Kidney tubule cell (primary cell): ENCODE data around the gene G0S2.

Source experiments
- DNase-seq: peaks from one replicate; pipeline ENCODE4 v3.0.0-alpha.2; 2018; ENCODE audit warnings: low spot score

G0S2 gene, protein sequence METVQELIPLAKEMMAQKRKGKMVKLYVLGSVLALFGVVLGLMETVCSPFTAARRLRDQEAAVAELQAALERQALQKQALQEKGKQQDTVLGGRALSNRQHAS

DNA sequence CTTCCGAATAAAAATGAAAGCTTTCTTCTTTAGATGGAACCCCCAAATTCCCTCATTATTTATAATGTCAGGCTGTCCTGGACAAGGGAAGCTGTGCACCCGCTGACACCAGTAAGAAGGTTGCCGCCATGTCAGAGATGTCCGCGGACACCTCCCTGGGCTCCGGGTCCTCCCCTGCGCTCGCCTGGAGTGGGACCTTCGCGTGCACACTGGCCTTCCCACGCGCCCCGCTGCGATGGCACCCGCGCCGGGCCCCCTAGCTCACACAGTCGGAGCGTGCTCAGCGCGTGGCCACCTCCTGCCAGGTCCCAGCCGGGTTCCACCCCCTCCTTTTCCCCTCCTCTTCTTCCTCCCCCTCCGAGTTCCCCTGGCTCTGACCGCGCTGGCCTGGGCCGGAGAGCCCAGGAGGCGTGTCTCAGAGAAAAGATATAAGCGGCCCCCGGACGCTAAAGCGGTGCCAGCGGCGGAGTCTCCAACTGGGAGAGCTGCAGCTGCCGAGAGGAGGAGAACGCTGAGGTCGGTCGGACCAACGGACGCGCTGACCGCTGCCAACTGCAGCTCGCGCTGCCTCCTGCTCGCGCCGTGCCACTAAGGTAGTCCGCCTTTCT lies at the start of gene G0S2:
TSS of gene G0S2 (plus strand) at position 456 of the 608 bp plus-strand sequence. CDS start 273 bp downstream, outside the sequence.
- DNase-seq: peak; percentile 81

DNA sequence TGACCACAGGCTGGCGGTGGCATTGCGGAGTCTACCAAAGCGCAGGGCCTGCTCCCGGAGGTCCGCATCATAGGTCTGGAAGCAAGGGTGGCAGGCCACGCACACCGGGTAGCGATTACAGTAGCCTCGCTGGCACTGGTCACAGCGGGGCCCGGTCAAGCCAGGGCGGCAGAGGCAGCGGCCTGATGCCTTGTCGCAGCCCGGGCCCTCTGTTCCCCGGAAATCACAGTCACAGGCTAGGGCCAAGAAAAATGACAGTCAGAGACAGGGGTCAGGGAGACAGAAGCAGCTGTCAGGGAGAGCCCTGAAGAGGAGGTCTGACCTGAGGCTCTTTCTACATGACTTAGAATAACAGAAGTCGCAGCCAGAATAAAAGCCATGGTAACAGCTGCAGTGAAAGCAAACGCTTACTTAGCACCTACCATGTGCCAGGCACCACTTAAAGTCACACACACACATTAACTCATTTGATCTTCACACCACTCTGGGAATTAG lies 49.4 kb upstream of the G0S2 start:
- DNase-seq: no peak

DNA sequence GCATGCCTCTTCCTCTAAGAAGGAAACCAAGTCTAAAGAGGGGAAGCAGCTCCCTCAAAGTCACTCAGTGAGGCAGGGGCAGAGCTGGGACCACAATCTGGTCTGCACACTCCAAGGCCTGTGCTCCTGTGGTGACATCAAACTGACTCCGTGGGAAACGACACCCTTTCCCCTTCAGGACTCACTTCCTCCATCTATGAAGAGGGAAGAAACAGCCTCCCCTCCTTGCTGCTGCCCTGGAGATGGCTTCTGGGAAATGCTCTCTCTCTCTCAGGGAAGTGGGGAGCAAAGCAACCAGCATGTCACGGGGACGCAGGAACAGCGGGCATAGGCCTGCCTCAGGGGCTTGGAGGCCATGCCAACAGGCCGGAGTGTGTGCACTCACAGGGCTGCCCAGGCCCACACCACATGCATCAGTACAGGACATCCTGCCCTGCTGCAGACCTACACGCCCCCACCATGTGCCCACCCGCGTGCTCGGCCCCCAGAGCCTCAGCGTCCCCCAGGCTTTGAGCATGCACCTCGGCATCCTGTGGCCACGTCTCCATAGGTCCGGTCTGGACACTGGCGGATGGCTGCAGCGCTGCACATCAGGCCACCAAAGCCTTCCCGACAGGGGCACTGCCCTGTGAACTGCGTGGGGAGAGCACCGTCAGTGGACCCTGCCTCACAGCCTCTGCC lies 48.7 kb upstream of the G0S2 start:
- DNase-seq: no peak

DNA sequence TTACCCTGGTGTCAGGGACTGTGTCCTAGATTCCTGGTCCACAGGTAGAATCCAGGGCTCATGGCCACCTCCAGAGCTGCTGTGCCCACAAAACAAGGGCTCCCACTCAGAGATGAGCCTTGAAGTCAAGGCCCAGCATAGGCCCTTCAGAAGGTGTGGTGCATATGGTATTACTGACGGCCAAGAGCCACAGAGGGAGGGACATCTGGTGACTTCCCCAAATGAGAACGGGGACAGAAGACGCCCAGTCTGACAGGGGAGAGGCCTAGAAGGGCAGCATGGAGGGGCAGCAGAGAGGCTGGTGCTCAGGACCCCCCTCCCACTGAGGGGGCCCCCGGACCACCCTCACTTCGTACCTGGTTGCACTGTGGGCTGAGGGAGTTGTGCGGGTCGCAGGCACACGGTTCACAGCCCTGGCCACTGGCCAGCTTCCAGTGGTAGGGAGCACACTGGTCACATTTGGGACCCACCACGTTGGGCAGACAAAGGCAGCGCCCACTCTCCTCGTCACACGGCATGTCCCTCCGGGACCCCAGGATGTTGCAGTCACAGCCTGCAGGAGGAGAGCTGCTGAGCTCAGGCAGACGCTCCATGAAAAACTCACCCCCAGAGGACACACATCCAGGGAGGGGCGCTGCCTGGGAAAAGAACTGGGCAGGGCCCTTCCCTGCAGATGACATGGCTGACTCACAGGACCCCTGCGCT lies 48.0 kb upstream of the G0S2 start:
- no peak for DNase-seq

DNA sequence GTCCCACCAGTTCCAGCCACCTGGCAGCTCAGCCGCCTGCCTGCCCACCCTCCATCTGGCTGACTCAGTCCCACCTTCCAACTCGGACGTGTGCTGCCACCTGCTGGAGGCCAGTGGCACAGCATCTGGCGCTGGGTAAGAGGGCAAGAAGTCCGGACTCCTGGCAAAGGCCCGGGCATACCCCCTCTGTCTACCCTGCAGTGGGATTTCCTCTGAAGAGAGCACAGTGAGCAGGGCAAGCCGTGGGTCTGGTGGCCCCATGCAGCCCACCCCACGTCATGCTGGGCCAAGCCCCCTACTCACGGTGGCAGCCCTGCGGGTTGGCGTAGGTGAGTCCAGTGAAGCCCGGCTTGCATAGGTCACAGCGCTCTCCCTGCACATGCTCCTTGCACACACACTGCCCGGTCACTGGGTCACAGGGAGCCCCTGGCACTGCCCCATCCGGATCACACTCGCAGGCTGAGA lies 47.4 kb upstream of the G0S2 start:
- peak; percentile 80 for DNase-seq

DNA sequence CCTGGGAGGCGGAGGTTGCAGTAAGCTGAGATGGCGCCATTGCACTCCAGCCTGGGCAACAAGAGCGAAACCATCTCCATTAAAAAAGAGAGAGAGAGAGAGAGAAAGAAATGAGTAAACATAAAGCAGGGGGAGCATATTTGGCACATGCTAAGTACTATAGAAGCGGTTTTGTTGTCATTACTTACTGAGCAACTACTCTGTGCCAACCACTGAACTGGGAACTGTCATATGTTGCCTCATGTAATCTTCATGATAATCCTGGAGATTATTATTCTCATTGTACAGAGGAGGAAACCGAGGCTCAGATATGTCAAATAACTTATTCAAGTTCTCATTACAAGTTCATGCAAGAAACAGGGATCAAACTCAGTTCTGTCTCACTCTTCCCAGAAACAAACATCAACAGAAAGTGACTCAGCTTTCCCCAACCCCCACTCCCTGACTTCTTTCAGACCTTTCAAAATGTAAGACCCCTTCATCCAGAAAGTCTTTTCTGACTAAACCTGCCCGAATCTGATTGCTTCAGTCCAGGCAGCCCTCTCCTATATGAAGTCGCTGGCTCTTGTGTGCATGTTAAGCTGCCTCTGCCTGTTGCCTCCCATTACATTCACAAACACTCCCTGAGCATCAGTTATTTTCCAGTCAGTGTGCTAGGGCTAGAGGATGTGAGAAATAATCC lies 46.5 kb upstream of the G0S2 start:
- no peak for DNase-seq

DNA sequence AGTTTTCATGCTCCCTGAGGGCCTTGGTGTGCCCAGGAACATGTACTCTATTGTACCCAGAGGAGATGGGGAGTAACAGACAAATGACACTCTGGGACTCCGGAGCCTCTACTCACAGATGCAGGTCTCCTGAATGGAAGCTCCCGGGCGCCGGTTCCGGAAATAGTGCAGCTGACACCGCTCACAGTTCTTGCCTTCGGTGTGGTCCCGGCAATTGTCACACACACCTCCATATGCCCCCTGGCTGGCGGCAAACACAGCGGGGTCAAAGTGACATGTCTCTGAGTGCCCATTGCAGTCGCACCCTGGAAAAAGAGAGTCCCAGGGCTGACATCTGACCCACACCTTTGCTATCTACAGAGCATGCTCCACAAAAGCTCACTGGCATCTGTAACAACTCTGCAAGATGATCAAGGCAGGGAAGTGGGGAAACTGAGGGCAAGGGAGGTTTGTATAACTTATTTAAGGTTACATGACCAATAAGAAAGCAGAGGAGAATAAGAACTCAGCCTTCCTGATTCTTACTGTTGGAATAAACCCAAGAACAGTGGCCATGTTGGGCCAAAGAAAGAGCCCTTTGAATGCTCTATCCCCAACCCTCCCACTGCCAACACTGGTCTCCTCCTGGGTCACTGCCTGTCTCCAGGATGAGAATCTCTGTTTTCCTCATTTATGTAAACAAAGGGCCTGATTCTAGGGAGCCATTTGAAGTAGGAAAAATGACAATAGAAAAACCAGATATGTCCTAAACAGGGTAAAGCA lies 45.4 kb upstream of the G0S2 start:
- DNase-seq: no peak

DNA sequence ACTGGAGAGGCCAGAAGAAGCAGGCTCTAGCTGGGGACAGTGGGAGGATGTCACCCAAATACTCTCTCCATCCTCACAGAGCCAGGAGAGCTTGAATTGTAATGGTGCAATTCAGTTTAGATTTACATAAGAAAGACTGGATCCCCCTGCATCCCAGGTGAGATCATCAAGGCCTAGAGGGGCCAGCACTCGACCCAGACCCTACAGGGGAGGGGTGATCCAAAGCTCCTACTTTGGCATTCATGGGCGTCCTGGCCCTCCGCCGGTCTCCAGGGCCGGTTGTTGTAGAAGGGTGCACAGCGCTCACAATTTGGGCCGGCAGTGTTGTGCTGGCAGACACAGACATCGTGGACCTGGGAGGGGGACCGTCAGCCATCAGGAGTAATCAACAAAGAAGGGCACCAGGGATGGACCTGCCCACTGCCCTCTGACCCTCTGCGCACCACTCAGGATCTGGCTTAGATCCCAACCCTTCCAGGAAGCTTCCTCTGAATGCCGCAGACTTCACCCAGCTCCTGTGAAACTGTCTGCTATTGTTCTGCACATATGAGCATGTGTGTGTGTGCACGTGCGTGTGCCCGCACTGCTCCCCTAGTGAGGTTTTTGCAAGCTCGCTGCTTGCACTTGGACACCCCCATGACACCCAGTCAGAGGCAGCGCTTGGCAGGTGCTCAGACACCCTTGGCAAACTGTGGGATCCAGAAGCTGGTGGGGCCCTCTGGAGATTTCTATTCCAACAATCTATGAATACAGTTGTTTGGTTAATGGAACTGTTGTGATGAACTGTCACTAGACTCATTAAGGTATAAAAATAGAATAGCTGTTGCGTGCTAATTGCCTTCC lies 44.6 kb upstream of the G0S2 start:
- no peak for DNase-seq

DNA sequence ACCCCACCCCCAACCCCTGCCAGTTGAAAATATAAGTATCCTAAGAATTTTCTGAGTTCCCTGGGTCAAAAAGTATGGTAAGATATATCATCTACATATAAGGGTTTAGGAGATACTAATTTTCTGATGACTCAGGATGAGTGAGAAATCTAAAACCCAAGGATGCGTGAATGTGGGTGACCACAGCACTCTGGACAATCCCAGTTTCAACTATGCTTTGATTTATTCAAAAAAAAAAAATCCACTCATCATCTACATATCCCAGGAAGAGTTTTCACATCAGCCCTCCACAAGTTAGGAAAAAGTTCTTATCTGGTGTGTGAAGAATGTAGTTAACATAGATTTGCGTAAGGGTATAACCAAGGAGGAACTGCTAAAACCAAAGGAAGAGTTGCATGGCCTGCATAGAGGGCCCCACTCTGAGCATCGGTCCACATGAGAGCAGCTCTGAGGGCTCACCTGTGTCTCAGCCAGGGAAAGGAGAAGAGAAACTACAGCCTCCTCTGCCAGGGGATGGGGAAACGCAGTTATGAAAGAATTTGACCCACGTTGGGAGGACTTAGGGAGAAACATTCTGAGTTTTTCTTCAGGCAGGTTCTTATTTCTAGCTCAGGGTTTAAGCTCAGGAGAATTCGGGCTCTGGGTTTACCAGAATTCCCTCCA lies 41.7 kb upstream of the G0S2 start:
- peak; percentile 89 for DNase-seq

DNA sequence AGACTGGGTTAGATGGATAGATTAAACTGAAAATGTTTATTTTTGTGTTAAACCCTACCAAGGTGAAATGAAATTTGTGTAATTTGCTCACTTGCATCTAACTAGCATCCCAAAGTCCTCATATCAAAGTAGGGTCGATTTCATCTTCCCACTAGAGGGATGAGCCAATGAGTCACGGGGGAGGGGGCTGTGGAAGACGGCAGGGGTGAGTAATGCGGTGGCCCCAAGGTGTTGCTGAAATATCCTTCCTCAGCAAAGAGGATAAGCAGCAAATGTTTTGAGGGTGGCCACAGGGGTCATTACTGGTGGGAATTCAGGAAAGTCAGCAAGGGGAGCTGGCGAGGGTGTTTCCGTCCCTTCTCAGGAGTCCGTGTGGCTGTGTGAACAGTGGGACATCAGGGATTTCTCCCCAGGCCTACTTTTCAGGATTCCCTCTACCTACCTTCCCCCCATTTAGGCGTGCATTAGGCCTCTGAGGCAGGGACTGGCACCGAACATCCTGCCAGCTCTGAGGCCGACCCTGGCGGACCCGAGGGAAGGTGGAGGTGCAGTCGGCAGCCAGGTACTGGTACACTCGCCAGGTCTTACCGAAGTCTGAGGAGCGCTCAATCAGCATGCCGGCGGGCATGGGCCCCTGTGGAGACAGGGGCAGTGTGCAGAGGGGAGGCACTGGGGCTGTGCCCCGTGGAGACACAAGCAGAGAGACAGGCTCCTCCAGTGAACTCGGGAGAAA lies 41.0 kb upstream of the G0S2 start:
- DNase-seq: no peak

DNA sequence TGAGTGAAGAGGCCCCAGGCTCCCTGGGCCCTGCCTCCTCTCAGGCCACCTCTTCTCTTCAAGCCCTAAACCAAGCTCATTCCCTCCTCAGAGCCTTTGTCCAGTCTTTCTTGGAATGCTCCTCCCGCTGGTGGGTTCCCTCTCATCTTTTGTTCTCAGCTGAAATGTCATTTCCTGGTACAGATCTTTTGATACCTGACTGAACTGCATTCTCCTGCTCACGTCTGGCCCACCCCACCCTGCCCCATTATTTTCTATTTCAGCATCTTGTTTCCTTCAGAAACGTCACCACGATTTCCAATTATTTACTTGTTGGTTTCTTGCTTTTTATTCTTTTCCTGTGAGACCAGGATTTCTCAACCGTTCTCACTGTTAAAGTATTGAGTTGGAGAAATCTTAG lies 39.4 kb upstream of the G0S2 start:
- no peak for DNase-seq

DNA sequence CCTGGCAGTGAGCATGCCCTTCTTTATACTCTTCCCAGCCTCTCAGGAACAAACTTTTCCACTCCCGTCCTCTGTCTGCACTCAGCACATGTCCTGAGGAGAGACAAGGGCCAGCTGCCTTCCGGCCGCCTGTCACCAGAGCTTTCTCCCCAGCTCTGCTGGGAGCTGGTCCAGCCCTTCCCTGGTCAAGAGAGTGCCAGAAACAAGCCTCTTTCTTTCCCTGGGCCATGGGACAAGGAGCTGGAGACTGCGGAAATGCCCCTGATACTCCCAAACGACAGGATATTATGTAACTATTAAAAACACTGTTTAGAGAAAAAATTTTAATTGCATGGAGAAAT lies 33.4 kb upstream of the G0S2 start:
- DNase-seq: no peak

DNA sequence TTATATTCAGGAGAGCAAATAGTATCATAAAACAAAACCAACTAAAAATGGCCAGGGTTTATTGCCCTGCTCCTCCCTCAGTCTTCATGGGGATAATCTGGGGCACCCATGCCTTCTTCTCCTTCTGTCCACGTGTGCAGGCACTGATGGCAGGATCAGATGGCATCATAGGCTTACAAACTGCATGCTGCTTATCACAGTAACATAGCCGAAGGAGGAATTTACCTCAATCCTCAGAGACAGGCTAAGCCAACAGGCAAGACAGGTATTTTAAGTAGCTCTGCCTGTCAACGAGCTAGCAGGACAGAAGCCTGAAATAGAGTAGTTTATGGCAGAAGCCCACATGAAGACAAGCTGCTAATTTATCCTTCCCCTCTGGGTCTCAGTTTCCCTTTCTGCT lies 32.4 kb upstream of the G0S2 start:
- DNase-seq: no peak

DNA sequence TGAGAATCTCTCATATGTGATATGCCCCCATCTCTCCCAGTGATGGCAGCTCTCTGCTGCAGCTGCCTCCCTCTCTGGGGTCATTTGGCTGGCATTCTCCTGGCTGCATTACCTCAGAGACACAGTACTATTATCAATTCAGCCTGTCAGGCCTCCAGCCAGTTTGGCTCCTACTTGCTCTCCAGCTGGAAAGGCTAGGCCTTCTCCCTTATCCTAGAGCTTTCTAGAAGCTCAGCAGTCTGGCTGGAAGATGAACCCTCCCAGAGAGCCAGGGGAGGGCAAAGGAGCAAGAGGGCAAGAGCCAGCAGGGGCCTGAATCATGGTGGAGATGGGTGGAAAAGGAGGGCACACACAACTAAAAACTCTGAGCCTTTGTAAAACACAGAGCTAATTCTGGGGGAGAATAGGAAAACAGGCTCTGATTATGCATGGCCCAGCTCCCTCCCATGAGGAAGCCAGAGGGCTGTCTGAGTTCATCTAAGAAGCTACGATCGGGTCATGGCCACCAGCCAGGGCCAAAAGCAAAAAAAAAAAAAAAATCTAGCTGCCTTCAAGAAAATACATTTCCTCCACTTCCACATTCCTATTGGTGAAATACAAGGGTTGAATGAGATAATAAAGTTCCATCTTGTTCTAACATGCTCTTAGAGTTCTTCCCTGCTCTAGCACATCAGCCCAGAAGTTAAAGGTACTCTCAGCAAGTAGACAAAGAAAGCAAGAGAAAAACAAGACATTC lies 31.8 kb upstream of the G0S2 start:
- DNase-seq: no peak

DNA sequence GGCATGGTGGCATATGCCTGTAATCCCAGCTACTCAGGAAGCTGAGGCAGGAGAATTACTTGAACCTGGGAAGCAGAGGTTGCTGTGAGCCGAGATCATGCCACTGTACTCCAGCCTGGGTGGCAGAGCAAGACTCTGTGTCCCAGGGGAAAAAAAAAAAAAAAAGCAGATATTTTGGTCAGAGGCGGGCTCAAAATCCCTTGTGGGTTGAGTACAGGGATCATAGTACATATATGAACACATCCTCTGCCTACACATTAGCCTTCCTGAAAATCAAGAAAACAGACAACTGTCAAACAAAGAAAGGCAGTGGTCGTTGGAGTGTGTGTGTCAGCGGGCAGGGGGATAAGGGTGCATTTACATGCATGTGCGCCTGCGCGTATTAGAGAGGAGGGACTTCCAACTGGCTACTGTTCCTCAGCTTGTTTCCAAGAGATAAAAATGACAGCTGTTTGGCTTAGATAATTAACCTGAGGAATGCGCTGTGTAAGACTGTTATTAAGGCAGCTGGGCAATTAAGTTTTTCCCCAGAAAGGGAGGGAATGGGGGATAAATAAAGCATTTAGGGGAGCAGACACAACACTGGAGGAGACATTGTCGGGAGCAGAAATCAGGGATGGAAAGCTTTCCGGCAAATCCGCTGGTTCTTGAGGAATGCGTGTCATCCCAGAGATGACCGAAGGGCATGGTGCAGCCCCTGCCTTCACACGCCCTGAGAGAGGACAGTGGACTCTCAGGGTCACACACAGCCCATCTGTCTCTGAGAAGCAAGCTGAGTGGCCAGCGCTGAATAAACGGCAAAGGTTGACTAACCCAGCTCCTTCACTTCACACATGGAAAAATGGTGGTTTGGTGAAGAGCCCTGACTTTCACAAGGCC lies 29.4 kb upstream of the G0S2 start:
- DNase-seq: no peak

DNA sequence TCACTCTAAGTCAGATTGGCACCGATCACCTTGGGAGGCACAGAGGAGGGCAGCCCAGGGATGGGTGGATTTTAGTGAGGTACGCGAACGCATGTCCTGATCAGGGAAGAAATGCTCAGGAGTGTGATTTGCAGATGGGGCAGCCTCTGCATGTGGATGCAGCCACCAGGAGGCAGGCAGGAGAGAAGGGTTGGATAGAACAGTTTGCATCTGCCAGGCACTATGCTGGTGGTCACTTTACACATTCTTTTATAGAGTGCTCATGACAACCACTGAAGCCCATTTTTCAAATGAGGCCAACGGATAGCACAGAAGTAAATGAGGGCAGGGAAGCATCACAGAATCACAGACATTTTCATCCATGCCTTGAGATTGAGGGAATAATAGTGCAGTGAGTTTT lies 28.7 kb upstream of the G0S2 start:
- peak; percentile 76 for DNase-seq

DNA sequence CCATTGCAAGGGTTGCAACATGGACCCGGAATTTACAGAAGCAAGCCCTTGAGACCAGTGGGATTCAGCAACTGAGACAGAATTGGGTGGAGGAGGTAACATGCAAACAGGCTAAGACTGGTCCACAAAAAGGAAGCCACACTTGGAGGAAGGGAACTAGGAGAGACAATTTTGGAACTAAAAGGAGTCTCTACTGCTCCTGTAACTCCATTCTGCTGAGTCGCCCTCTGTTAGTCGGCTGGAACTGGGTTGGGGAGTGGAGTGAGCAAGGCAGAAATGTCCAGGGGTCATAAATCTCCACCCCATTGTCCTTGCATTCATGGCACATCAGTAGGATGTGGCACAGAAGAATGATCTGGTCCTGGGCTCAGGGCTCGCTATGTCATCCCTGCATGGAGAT lies 28.1 kb upstream of the G0S2 start:
- DNase-seq: peak; percentile 39

DNA sequence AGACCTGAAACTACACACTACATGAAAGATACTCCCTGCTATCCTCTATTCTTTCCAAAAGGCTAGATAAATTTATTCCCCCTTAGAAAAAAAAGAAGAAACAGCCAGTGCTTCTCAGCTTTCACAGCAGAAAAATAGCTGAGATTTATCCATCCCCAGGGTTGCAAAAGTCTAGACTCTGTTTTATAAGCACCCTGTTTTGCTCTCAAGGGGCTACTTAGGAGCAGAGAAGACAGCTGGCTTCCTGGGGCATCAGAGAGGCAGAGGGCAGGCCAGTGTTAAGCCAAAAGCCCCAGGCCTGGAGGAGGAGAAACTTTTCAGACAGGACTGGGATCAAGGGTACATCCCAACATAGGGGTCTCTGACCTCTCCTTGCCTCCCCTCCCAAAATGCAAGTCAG lies 26.9 kb upstream of the G0S2 start:
- no peak for DNase-seq
